K562 (cell line): ENCODE results near the gene PSMC3IP. TPM values are rescaled to one million over a fixed set of nuclear protein-coding genes. Genes with fewer than 3 reads are reported as not detected.

ENCODE experiments used
- BHLHE40 ChIP-seq: IDR thresholded peaks from 2 replicates; pipeline ENCODE4 v1.6.1; 2011; ENCODE audit warnings: low read length, improper control_type of control experiment
- DPF2 ChIP-seq: fragments of 450-650 bp; IDR thresholded peaks from 2 replicates; pipeline ENCODE4 v1.6.1; 2016
- GTF2A2 ChIP-seq: IDR thresholded peaks from 2 replicates; pipeline ENCODE4 v1.6.1; 2016; ENCODE audit warnings: mild to moderate bottlenecking, missing genetic modification characterization, missing compliant biosample characterization
- HOXB6 ChIP-seq: fragments of 250-450 bp; sonication (Bioruptor Pico); IDR thresholded peaks from 2 replicates; pipeline ENCODE4 v1.5.1; 2022; ENCODE audit warnings: mild to moderate bottlenecking, borderline replicate concordance
- MXI1 ChIP-seq: IDR thresholded peaks from 2 replicates; pipeline ENCODE4 v1.6.1; 2011; ENCODE audit warnings: low read depth, mild to moderate bottlenecking, improper control_type of control experiment, low read length
- NCOA2 ChIP-seq, 2 experiments: fragments of 450-650 bp; IDR thresholded peaks; 2 replicates each; pipeline ENCODE4 v1.6.1; 2018; ENCODE audit warnings: mild to moderate bottlenecking in 2 of 2, moderate library complexity in 1 of 2; ENCODE audit not compliant: partially characterized antibody in 2 of 2
- NCOA6 ChIP-seq: fragments of 450-650 bp; IDR thresholded peaks from 2 replicates; pipeline ENCODE4 v1.6.1; 2017; ENCODE audit warnings: mild to moderate bottlenecking
- NEUROD1 ChIP-seq: fragments of 150-350 bp; IDR thresholded peaks from 2 replicates; pipeline ENCODE4 v1.6.1; 2014; ENCODE audit warnings: borderline replicate concordance, low read length, low read depth; ENCODE audit not compliant: partially characterized antibody
- NFXL1 ChIP-seq: fragments of 450-650 bp; formaldehyde crosslinking; IDR thresholded peaks from 2 replicates; pipeline ENCODE4 v1.4.0; 2021; ENCODE audit warnings: mild to moderate bottlenecking
- OTX1 ChIP-seq: fragments of 450-650 bp; formaldehyde crosslinking; IDR thresholded peaks from 2 replicates; pipeline ENCODE4 v1.4.0; 2022; ENCODE audit warnings: mild to moderate bottlenecking
- POU5F1 ChIP-seq: fragments of 150-350 bp; IDR thresholded peaks from 2 replicates; pipeline ENCODE4 v1.6.1; 2014; ENCODE audit warnings: borderline replicate concordance, low read length, low read depth, mild to moderate bottlenecking; ENCODE audit not compliant: partially characterized antibody
- SP1 ChIP-seq: sonication (generic); formaldehyde crosslinking; IDR thresholded peaks from 2 replicates; pipeline ENCODE4 v1.8.1; 2022; ENCODE audit warnings: mild to moderate bottlenecking, missing genetic modification reagents
- TAF15 ChIP-seq: fragments of 200-400 bp; formaldehyde crosslinking; IDR thresholded peaks from 2 replicates; pipeline ENCODE4 v1.6.1; 2017; ENCODE audit warnings: mild to moderate bottlenecking, low read depth, low read length, moderate library complexity
- TCFL5 ChIP-seq: fragments of 250-450 bp; sonication (Bioruptor Pico); conservative IDR thresholded peaks from 2 replicates; pipeline ENCODE4 v1.6.1; 2021; ENCODE audit warnings: mild to moderate bottlenecking, moderate library complexity, matching md5 sums
- YY1 ChIP-seq, 3 experiments: IDR thresholded peaks; 2 replicates each; pipeline ENCODE4 v1.6.1; 2011; ENCODE audit warnings: low read length in 2 of 3, mild to moderate bottlenecking in 2 of 3, moderate library complexity in 2 of 3, borderline replicate concordance in 1 of 3, control low read depth in 1 of 3, low read depth in 1 of 3; ENCODE audit not compliant: insufficient read depth in 3 of 3, insufficient replicate concordance in 2 of 3, control insufficient read depth in 1 of 3, insufficient read length in 1 of 3; ENCODE audit errors: extremely low read depth in 1 of 3
- ZEB2 ChIP-seq: fragments of 450-650 bp; IDR thresholded peaks from 2 replicates; pipeline ENCODE4 v1.6.1; 2016
- ZNF324 ChIP-seq: fragments of 250-450 bp; sonication (Bioruptor Pico); IDR thresholded peaks from 2 replicates; pipeline ENCODE4 v1.4.0; 2020; ENCODE audit warnings: mild to moderate bottlenecking
- ZNF696 ChIP-seq: fragments of 250-450 bp; sonication (Bioruptor Pico); conservative IDR thresholded peaks from 2 replicates; pipeline ENCODE4 v1.4.0; 2020; ENCODE audit warnings: mild to moderate bottlenecking, moderate library complexity
- polyA plus RNA-seq, 8 experiments: library from polyadenylated mRNA; depleted of rRNA in 4 of 8; stranded (reverse) in 5 of 8; unstranded in 3 of 8; fragments of >200 nt; fragmentation: Nextera tagmentation in 2 of 8; fragmentation: Illumina TruSeq in 1 of 8; extraction: Ambion mirVana in 2 of 8; extraction: Trizol in 1 of 8; gene quantifications; 2 replicates each; pipeline versions ENCODE4 v1.2.1 to v1.2.3, GENCODE V29; 2011 to 2014; ENCODE audit warnings: inconsistent platforms in 1 of 8, missing spikeins in 1 of 8
- total RNA-seq, 7 experiments: library from RNA; depleted of rRNA in 6 of 7; stranded (reverse); fragments of >200 nt in 6 of 7; fragmentation: Illumina TruSeq in 2 of 7; extraction: Trizol in 2 of 7; gene quantifications; 2 replicates each; pipeline versions ENCODE4 v1.2.1 to v1.2.3, GENCODE V29; 2011 to 2021; ENCODE audit warnings: low replicate concordance in 1 of 7
- TF ChIP-seq, protein P1 (sequence below): fragments of 450-650 bp; formaldehyde crosslinking; conservative IDR thresholded peaks from 2 replicates; pipeline ENCODE4 v1.4.0; 2022; ENCODE audit warnings: mild to moderate bottlenecking, missing genetic modification characterization
- TF ChIP-seq, protein P2 (sequence below): sonication (generic); formaldehyde crosslinking; IDR thresholded peaks from 2 replicates; pipeline ENCODE4 v1.8.1; 2023; ENCODE audit warnings: mild to moderate bottlenecking, missing genetic modification reagents
- TF ChIP-seq, protein P3 (sequence below): sonication (generic); formaldehyde crosslinking; IDR thresholded peaks from 2 replicates; pipeline ENCODE4 v1.8.1; 2023; ENCODE audit warnings: mild to moderate bottlenecking, missing genetic modification reagents, moderate library complexity
- TF ChIP-seq, protein P4 (sequence below): fragments of 450-650 bp; IDR thresholded peaks from 2 replicates; pipeline ENCODE4 v1.6.1; 2016; ENCODE audit warnings: borderline replicate concordance
- TF ChIP-seq, protein P5 (sequence below), 2 experiments: IDR thresholded peaks; 2 replicates each; pipeline ENCODE4 v1.6.1; 2011; ENCODE audit warnings: borderline replicate concordance in 1 of 2, control low read depth in 1 of 2, low read depth in 1 of 2, low read length in 1 of 2, mild to moderate bottlenecking in 1 of 2, mixed read lengths in 1 of 2, moderate library complexity in 1 of 2; ENCODE audit not compliant: insufficient read depth in 1 of 2, insufficient read length in 1 of 2, poor library complexity in 1 of 2, severe bottlenecking in 1 of 2; ENCODE audit errors: extremely low read depth in 1 of 2

PSMC3IP gene
- total and polyA plus RNA-seq, 9 of the 15 experiments (the other 6 are each of a cell fraction or from before 2014, with no cell fraction given), result 13.8 to 65.6 (median 32.8) TPM

DNA sequence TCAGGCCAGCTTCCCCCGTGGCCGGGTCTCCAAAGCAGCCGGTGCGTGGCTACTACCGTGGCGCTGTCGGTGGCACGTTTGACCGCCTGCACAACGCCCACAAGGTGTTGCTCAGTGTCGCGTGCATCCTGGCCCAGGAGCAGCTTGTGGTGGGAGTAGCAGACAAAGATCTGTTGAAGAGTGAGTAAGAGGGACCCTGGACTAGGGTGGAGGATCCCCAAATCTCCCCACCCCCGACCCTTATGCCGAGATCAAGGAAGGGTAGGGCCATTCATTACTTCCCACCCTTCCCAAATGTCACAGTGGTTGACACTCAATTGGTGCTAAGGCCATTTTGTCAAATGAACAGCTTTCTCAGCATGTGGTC is 14.4 kb downstream of the PSMC3IP start (continued):
- TF ChIP-seq DPF2 (no peak), YY1 (IDR thresholded peaks at IDR 0.05; ENCODE audit: borderline replicate concordance in 1 of 3, control insufficient read depth in 1 of 3, extremely low read depth in 1 of 3, insufficient read depth in 3 of 3, insufficient read length in 1 of 3, insufficient replicate concordance in 2 of 3, low read depth in 1 of 3, low read length in 2 of 3) (no peak), NCOA2 (IDR thresholded peaks at IDR 0.05; ENCODE audit: partially characterized antibody in 2 of 2) (no peak), HOXB6 (CRISPR knock-in tag) (no peak), GTF2A2 (no peak), ZNF696 (CRISPR knock-in tag) (no peak), TCFL5 (no peak), MXI1 (no peak), SP1 (no peak), NEUROD1 (no peak), TAF15 (no peak), BHLHE40 (peak; percentile 81), NFXL1 (CRISPR knock-in tag) (no peak), OTX1 (CRISPR knock-in tag) (no peak), POU5F1 (no peak), NCOA6 (no peak), ZEB2 (no peak), ZNF324 (CRISPR knock-in tag) (no peak)
- TF ChIP-seq, protein P1, sequence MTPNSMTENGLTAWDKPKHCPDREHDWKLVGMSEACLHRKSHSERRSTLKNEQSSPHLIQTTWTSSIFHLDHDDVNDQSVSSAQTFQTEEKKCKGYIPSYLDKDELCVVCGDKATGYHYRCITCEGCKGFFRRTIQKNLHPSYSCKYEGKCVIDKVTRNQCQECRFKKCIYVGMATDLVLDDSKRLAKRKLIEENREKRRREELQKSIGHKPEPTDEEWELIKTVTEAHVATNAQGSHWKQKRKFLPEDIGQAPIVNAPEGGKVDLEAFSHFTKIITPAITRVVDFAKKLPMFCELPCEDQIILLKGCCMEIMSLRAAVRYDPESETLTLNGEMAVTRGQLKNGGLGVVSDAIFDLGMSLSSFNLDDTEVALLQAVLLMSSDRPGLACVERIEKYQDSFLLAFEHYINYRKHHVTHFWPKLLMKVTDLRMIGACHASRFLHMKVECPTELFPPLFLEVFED (CRISPR knock-in tag), result no peak
- TF ChIP-seq, protein P2, sequence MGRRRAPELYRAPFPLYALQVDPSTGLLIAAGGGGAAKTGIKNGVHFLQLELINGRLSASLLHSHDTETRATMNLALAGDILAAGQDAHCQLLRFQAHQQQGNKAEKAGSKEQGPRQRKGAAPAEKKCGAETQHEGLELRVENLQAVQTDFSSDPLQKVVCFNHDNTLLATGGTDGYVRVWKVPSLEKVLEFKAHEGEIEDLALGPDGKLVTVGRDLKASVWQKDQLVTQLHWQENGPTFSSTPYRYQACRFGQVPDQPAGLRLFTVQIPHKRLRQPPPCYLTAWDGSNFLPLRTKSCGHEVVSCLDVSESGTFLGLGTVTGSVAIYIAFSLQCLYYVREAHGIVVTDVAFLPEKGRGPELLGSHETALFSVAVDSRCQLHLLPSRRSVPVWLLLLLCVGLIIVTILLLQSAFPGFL, result no peak
- TF ChIP-seq, protein P3, sequence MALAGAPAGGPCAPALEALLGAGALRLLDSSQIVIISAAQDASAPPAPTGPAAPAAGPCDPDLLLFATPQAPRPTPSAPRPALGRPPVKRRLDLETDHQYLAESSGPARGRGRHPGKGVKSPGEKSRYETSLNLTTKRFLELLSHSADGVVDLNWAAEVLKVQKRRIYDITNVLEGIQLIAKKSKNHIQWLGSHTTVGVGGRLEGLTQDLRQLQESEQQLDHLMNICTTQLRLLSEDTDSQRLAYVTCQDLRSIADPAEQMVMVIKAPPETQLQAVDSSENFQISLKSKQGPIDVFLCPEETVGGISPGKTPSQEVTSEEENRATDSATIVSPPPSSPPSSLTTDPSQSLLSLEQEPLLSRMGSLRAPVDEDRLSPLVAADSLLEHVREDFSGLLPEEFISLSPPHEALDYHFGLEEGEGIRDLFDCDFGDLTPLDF (CRISPR knock-in tag), result no peak
- TF ChIP-seq, protein P4, sequence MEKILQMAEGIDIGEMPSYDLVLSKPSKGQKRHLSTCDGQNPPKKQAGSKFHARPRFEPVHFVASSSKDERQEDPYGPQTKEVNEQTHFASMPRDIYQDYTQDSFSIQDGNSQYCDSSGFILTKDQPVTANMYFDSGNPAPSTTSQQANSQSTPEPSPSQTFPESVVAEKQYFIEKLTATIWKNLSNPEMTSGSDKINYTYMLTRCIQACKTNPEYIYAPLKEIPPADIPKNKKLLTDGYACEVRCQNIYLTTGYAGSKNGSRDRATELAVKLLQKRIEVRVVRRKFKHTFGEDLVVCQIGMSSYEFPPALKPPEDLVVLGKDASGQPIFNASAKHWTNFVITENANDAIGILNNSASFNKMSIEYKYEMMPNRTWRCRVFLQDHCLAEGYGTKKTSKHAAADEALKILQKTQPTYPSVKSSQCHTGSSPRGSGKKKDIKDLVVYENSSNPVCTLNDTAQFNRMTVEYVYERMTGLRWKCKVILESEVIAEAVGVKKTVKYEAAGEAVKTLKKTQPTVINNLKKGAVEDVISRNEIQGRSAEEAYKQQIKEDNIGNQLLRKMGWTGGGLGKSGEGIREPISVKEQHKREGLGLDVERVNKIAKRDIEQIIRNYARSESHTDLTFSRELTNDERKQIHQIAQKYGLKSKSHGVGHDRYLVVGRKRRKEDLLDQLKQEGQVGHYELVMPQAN, result no peak; the same call in 1 of the 2 replicates
- TF ChIP-seq, protein P5, sequence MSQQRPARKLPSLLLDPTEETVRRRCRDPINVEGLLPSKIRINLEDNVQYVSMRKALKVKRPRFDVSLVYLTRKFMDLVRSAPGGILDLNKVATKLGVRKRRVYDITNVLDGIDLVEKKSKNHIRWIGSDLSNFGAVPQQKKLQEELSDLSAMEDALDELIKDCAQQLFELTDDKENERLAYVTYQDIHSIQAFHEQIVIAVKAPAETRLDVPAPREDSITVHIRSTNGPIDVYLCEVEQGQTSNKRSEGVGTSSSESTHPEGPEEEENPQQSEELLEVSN (IDR thresholded peaks at IDR 0.05; ENCODE audit: borderline replicate concordance in 1 of 2, extremely low read depth in 1 of 2, insufficient read depth in 1 of 2, insufficient read length in 1 of 2, low read depth in 1 of 2, low read length in 1 of 2, poor library complexity in 1 of 2, severe bottlenecking in 1 of 2), result peak in 1 of 2 experiments; percentile 69
